SK-N-SH treated with all-trans-retinoic acid at 6 μM for 48 hours (cell line): ENCODE data around the gene DIP2C.

Source experiments
- ATAC-seq: fragments of 200-7000 bp; cut with Tn5 transposase; 3 replicates; pipeline ENCODE4 v1.9.1; 2020; ENCODE audit warnings: mild to moderate bottlenecking, moderate library complexity
- BACH2 ChIP-seq: fragments of 250-450 bp; sonication (Bioruptor Pico); IDR thresholded peaks from 2 replicates; pipeline ENCODE4 v1.9.0; 2021; ENCODE audit warnings: mild to moderate bottlenecking, borderline replicate concordance
- CSDC2 ChIP-seq: fragments of 250-450 bp; sonication (Bioruptor Pico); IDR thresholded peaks from 2 replicates; pipeline ENCODE4 v1.5.0; 2020; ENCODE audit warnings: mild to moderate bottlenecking, moderate library complexity
- ESRRG ChIP-seq: fragments of 250-450 bp; sonication (Bioruptor Pico); IDR thresholded peaks from 2 replicates; pipeline ENCODE4 v1.6.1; 2021; ENCODE audit warnings: mild to moderate bottlenecking
- GLIS3 ChIP-seq: fragments of 250-450 bp; sonication (Bioruptor Pico); IDR thresholded peaks from 2 replicates; pipeline ENCODE4 v1.5.0; 2020; ENCODE audit warnings: mild to moderate bottlenecking, moderate library complexity
- ISL1 ChIP-seq: fragments of 250-450 bp; sonication (Bioruptor Pico); IDR thresholded peaks from 2 replicates; pipeline ENCODE4 v2.1.2; 2022; ENCODE audit warnings: mild to moderate bottlenecking, moderate library complexity
- OSR1 ChIP-seq: fragments of 250-450 bp; sonication (Bioruptor Pico); IDR thresholded peaks from 2 replicates; pipeline ENCODE4 v1.8.0; 2022; ENCODE audit warnings: moderate library complexity, mild to moderate bottlenecking, inconsistent platforms
- PPARA ChIP-seq: fragments of 250-450 bp; sonication (Bioruptor Pico); IDR thresholded peaks from 2 replicates; pipeline ENCODE4 v1.5.0; 2020; ENCODE audit warnings: mild to moderate bottlenecking, borderline replicate concordance
- RARB ChIP-seq: fragments of 250-450 bp; sonication (Bioruptor Pico); IDR thresholded peaks from 2 replicates; pipeline ENCODE4 v1.8.0; 2021; ENCODE audit warnings: mild to moderate bottlenecking, moderate library complexity
- SNAI2 ChIP-seq: fragments of 250-450 bp; sonication (Bioruptor Pico); IDR thresholded peaks from 2 replicates; pipeline ENCODE4 v1.5.0; 2020; ENCODE audit warnings: mild to moderate bottlenecking, moderate library complexity
- TCF4 ChIP-seq: fragments of 250-450 bp; sonication (Bioruptor Pico); IDR thresholded peaks from 2 replicates; pipeline ENCODE4 v1.8.0; 2021; ENCODE audit warnings: mild to moderate bottlenecking, moderate library complexity, borderline replicate concordance
- TOX ChIP-seq: fragments of 250-450 bp; sonication (Bioruptor Pico); IDR thresholded peaks from 2 replicates; pipeline ENCODE4 v1.8.0; 2021; ENCODE audit warnings: mild to moderate bottlenecking, moderate library complexity, borderline replicate concordance
- ZC3H10 ChIP-seq: fragments of 250-450 bp; sonication (Bioruptor Pico); IDR thresholded peaks from 2 replicates; pipeline ENCODE4 v1.5.1; 2021; ENCODE audit warnings: mild to moderate bottlenecking, moderate library complexity
- ZFP3 ChIP-seq: fragments of 250-450 bp; sonication (Bioruptor Pico); IDR thresholded peaks from 2 replicates; pipeline ENCODE4 v1.5.0; 2020; ENCODE audit warnings: mild to moderate bottlenecking, moderate library complexity
- ZFP30 ChIP-seq: fragments of 450-650 bp; formaldehyde crosslinking; IDR thresholded peaks from 2 replicates; pipeline ENCODE4 v1.5.0; 2022; ENCODE audit warnings: mild to moderate bottlenecking, moderate library complexity
- ZNF565 ChIP-seq: fragments of 450-650 bp; formaldehyde crosslinking; conservative IDR thresholded peaks from 2 replicates; pipeline ENCODE4 v1.5.0; 2020; ENCODE audit warnings: low read depth, mild to moderate bottlenecking, moderate library complexity
- ZNF70 ChIP-seq: fragments of 450-650 bp; formaldehyde crosslinking; IDR thresholded peaks from 2 replicates; pipeline ENCODE4 v1.5.0; 2020; ENCODE audit warnings: mild to moderate bottlenecking, moderate library complexity
- ZNF8 ChIP-seq: fragments of 450-650 bp; formaldehyde crosslinking; IDR thresholded peaks from 2 replicates; pipeline ENCODE4 v1.5.0; 2020; ENCODE audit warnings: mild to moderate bottlenecking, moderate library complexity
- TF ChIP-seq, protein P1 (sequence below): fragments of 250-450 bp; sonication (Bioruptor Pico); IDR thresholded peaks from 2 replicates; pipeline ENCODE4 v1.8.0; 2021; ENCODE audit warnings: low read depth, mild to moderate bottlenecking, moderate library complexity, borderline replicate concordance
- TF ChIP-seq, protein P2 (sequence below): fragments of 250-450 bp; sonication (Bioruptor Pico); IDR thresholded peaks from 2 replicates; pipeline ENCODE4 v1.5.1; 2021; ENCODE audit warnings: mild to moderate bottlenecking, moderate library complexity
- TF ChIP-seq, protein P3 (sequence below): fragments of 250-450 bp; sonication (Bioruptor Pico); IDR thresholded peaks from 2 replicates; pipeline ENCODE4 v1.5.1; 2020; ENCODE audit warnings: low read depth, mild to moderate bottlenecking, moderate library complexity
- TF ChIP-seq, protein P4 (sequence below): fragments of 250-450 bp; sonication (Bioruptor Pico); IDR thresholded peaks from 2 replicates; pipeline ENCODE4 v1.5.0; 2020; ENCODE audit warnings: mild to moderate bottlenecking, moderate library complexity
- TF ChIP-seq, protein P5 (sequence below): fragments of 250-450 bp; sonication (Bioruptor Pico); IDR thresholded peaks from 2 replicates; pipeline ENCODE4 v1.8.0; 2020; ENCODE audit warnings: mild to moderate bottlenecking, moderate library complexity, borderline replicate concordance

DIP2C gene

DNA sequence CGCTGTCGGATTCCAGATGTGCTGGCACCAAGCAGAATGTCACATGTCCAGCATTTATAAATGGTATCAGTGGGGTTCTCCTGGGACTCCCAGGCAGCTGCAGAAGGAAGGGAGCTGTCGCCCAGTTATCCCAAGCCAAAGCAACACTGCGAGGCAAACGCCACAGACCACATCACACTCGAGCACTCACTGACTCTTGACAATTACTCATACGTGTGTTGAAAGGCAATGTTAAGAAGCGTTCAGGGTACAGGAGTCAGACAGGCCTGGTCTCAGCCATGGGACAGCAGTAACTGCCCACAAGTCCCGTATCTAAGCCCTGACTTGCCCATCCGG, 113.4 kb downstream of the DIP2C start:
- TF ChIP-seq TCF4, result no peak
- ATAC-seq, result no peak

DNA sequence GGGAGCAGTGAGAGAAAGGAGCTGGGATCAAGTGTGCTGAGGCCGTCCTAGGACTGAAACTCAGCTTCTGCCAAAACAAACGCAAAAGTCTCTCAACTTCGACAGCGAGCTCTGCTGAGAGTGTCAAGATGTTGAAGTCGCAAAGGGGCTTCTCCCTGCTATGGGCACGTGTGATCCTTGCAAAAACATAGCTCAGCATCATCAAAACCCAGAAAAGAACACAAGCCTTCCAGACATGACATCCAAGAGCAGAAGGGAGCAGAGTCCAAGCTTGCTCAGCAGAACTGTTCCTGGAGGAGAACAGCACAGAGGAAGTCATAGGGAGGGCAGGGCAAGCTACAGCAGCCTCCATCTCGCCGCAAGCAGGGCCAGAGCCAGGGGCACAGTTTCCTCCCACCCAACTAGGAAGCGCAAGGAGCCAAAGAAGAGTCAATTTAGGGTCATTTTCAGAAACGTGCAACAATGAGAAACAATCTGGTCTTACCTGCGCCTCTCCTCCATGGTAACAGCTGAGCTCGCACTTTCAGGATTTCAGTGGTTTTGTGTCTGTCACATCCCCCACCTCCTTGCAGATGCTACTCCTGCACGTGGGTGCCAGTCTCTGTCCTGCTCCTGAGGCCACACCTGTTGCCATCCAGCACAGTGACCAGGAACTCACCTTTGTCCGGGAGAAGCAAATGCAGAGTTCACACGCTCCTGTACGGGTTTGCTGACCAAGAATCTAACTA, 113.9 kb downstream of the DIP2C start:
- no peak for ATAC-seq
- TF ChIP-seq, protein P1, sequence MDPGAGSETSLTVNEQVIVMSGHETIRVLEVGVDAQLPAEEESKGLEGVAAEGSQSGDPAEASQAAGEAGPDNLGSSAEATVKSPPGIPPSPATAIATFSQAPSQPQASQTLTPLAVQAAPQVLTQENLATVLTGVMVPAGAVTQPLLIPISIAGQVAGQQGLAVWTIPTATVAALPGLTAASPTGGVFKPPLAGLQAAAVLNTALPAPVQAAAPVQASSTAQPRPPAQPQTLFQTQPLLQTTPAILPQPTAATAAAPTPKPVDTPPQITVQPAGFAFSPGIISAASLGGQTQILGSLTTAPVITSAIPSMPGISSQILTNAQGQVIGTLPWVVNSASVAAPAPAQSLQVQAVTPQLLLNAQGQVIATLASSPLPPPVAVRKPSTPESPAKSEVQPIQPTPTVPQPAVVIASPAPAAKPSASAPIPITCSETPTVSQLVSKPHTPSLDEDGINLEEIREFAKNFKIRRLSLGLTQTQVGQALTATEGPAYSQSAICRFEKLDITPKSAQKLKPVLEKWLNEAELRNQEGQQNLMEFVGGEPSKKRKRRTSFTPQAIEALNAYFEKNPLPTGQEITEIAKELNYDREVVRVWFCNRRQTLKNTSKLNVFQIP (CRISPR knock-in tag), result no peak
- TF ChIP-seq, protein P2, sequence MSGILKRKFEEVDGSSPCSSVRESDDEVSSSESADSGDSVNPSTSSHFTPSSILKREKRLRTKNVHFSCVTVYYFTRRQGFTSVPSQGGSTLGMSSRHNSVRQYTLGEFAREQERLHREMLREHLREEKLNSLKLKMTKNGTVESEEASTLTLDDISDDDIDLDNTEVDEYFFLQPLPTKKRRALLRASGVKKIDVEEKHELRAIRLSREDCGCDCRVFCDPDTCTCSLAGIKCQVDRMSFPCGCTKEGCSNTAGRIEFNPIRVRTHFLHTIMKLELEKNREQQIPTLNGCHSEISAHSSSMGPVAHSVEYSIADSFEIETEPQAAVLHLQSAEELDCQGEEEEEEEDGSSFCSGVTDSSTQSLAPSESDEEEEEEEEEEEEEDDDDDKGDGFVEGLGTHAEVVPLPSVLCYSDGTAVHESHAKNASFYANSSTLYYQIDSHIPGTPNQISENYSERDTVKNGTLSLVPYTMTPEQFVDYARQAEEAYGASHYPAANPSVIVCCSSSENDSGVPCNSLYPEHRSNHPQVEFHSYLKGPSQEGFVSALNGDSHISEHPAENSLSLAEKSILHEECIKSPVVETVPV, result no peak
- no peak for TF ChIP-seq TOX (CRISPR knock-in tag)
- no peak for TF ChIP-seq ISL1 (CRISPR knock-in tag)
- TF ChIP-seq, protein P3, sequence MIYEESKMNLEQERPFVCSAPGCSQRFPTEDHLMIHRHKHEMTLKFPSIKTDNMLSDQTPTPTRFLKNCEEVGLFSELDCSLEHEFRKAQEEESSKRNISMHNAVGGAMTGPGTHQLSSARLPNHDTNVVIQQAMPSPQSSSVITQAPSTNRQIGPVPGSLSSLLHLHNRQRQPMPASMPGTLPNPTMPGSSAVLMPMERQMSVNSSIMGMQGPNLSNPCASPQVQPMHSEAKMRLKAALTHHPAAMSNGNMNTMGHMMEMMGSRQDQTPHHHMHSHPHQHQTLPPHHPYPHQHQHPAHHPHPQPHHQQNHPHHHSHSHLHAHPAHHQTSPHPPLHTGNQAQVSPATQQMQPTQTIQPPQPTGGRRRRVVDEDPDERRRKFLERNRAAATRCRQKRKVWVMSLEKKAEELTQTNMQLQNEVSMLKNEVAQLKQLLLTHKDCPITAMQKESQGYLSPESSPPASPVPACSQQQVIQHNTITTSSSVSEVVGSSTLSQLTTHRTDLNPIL (CRISPR knock-in tag), result no peak
- no peak for TF ChIP-seq ESRRG
- TF ChIP-seq ZNF565 (CRISPR knock-in tag), result no peak
- no peak for TF ChIP-seq ZFP30 (CRISPR knock-in tag)
- no peak for TF ChIP-seq RARB
- no peak for TF ChIP-seq BACH2 (CRISPR knock-in tag)
- TF ChIP-seq CSDC2, result no peak
- TF ChIP-seq TCF4, result no peak

DNA sequence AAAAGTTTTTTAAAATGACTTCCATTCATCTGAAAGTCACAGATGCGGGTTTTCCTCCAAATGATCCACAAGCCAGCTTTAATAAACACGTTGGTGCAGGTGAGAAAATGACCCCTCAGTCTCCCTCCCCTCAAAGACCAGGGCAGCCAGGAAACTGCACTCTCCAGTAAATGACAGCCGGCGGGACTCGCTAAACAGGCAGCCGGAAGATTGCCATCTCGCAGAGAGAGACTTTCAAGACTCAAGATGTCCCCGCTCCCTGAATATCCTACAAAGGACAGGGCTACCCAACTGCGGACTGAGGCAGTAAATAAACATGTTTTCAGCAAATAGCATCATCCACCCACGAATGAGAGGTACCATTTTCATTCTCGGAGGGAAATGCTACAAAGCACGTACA, 116.8 kb downstream of the DIP2C start:
- no peak for ATAC-seq
- no peak for TF ChIP-seq SNAI2 (CRISPR knock-in tag)
- no peak for TF ChIP-seq ZC3H10 (CRISPR knock-in tag)
- TF ChIP-seq ZNF565 (CRISPR knock-in tag), result no peak
- no peak for TF ChIP-seq GLIS3 (CRISPR knock-in tag)
- TF ChIP-seq ZFP30 (CRISPR knock-in tag), result no peak
- no peak for TF ChIP-seq TOX (CRISPR knock-in tag)
- no peak for TF ChIP-seq PPARA (CRISPR knock-in tag)
- no peak for TF ChIP-seq RARB
- TF ChIP-seq, protein P1 (CRISPR knock-in tag), result no peak
- no peak for TF ChIP-seq BACH2 (CRISPR knock-in tag)
- TF ChIP-seq, protein P2, result no peak
- TF ChIP-seq, protein P4, sequence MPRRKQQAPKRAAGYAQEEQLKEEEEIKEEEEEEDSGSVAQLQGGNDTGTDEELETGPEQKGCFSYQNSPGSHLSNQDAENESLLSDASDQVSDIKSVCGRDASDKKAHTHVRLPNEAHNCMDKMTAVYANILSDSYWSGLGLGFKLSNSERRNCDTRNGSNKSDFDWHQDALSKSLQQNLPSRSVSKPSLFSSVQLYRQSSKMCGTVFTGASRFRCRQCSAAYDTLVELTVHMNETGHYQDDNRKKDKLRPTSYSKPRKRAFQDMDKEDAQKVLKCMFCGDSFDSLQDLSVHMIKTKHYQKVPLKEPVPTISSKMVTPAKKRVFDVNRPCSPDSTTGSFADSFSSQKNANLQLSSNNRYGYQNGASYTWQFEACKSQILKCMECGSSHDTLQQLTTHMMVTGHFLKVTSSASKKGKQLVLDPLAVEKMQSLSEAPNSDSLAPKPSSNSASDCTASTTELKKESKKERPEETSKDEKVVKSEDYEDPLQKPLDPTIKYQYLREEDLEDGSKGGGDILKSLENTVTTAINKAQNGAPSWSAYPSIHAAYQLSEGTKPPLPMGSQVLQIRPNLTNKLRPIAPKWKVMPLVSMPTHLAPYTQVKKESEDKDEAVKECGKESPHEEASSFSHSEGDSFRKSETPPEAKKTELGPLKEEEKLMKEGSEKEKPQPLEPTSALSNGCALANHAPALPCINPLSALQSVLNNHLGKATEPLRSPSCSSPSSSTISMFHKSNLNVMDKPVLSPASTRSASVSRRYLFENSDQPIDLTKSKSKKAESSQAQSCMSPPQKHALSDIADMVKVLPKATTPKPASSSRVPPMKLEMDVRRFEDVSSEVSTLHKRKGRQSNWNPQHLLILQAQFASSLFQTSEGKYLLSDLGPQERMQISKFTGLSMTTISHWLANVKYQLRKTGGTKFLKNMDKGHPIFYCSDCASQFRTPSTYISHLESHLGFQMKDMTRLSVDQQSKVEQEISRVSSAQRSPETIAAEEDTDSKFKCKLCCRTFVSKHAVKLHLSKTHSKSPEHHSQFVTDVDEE (CRISPR knock-in tag), result no peak
- no peak for TF ChIP-seq ZFP3 (CRISPR knock-in tag)
- no peak for TF ChIP-seq ZNF8 (CRISPR knock-in tag)
- TF ChIP-seq, protein P5, sequence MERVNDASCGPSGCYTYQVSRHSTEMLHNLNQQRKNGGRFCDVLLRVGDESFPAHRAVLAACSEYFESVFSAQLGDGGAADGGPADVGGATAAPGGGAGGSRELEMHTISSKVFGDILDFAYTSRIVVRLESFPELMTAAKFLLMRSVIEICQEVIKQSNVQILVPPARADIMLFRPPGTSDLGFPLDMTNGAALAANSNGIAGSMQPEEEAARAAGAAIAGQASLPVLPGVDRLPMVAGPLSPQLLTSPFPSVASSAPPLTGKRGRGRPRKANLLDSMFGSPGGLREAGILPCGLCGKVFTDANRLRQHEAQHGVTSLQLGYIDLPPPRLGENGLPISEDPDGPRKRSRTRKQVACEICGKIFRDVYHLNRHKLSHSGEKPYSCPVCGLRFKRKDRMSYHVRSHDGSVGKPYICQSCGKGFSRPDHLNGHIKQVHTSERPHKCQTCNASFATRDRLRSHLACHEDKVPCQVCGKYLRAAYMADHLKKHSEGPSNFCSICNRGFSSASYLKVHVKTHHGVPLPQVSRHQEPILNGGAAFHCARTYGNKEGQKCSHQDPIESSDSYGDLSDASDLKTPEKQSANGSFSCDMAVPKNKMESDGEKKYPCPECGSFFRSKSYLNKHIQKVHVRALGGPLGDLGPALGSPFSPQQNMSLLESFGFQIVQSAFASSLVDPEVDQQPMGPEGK (CRISPR knock-in tag), result no peak
- no peak for TF ChIP-seq OSR1 (CRISPR knock-in tag)
- TF ChIP-seq TCF4, result no peak
- TF ChIP-seq, protein P3 (CRISPR knock-in tag), result no peak
- no peak for TF ChIP-seq ZNF70 (CRISPR knock-in tag)
